GM19324 (cell line): Measurements from ENCODE around the gene FAM53B.

Source experiments
- ATAC-seq: cut with Tn5 transposase; IDR thresholded peaks from one replicate; pipeline ENCODE4 v1.9.1; 2021; ENCODE audit warnings: mild to moderate bottlenecking, moderate library complexity; ENCODE audit not compliant: unreplicated experiment, low FRiP score

FAM53B gene

DNA sequence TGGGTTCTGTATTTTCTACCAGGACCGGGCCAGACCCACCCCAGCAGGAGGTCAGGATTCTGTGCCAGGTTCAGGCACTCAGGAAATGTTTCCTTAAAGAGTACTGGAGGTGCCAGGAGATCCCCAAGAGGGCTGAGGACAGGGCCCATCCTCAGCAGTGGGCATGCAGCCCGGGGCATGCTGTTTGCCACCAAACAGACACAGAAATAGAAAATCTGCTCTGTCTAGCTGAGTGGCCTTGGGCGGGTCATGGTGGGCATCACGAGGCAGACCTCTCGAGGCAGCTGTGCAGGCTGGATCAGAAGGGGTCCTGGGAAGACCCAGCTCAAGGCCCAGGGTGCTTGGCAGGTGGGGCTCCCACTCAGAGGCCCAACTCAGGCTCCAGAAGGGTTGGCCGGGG, 105.0 kb downstream of the FAM53B start:
- no peak for ATAC-seq

- no peak for ATAC-seq
Observed at GRCh38 chr10:124637746-124638145, 106.4 kb downstream of the FAM53B start.

- ATAC-seq, result no peak
Observed at GRCh38 chr10:124637091-124637700, 107.0 kb downstream of the FAM53B start.

- ATAC-seq, result no peak
Observed at GRCh38 chr10:124636271-124636995, 107.7 kb downstream of the FAM53B start.

GRCh38 chr10:124632566-124632965, 111.6 kb downstream of the FAM53B start:
- no peak for ATAC-seq

DNA sequence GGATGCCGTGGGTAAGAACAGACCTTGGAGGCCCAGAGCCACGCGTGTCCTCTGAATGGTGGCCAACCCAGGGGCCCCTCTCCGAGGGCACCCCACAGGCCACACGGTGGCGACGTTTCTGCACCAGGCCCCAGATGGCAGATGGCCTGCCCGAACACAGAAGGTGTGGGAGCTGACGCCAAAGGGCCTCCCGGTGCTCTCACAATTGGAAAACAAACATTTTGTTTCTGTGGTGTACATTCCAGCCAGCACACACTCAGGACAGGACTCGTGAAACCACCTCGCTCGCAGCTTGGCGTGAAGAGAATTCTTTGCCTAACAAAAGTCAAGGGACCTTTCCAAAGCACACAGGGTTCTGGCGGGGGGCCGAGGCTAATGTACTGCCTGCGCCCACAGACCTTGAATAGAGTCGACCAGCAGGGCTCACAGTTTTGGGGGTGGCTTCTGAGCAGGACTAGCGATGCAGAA, 112.1 kb downstream of the FAM53B start:
- ATAC-seq, result no peak

GRCh38 chr10:124630551-124630950, 113.6 kb downstream of the FAM53B start:
- no peak for ATAC-seq

DNA sequence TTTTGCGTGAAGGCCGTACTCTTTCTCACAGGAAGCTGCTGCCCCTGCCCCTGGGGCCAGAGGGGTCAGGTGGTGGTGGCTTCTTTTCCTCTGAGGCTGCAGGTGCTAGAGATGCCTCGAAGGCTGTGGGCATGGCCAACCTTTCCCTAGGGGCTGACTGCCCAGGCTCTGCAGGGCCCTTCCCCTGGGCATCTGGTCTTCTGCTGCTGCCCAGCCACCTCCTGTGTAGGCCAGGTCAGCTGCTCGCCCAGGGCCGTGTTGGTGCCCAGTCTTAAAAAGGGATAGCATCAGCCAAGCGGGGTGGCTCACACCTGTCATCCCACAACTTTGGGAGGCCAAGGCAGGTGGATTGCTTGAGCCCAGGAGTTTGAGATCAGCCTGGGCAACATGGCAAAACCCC, 114.3 kb downstream of the FAM53B start:
- no peak for ATAC-seq

GRCh38 chr10:124629415-124629814, 114.8 kb downstream of the FAM53B start:
- no peak for ATAC-seq

- no peak for ATAC-seq
Observed at GRCh38 chr10:124628676-124629021, 115.5 kb downstream of the FAM53B start.

GRCh38 chr10:124627866-124628675, 116.1 kb downstream of the FAM53B start:
- no peak for ATAC-seq

GRCh38 chr10:124626759-124627380, 117.3 kb downstream of the FAM53B start:
- ATAC-seq, result peak; percentile 52

DNA sequence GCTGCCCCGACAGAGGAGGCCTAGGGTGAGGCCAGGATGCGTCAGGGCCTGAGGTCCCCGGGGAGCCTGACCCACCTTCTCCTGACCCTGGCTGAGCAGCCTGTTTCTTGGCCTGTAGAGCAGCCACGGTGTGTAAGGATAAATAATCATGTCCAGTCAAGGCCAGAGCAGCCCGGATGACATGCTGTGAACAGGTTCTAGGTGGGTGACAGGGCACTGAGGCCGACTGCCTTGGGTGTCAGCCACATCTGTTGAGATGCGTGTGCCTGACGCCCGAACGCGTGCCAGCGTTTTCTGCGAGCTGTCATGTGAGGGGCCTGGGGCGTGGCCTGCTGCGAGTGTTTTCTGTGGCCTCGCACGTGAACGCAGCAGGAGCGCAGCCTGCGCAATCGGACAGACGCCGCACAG, 118.3 kb downstream of the FAM53B start:
- ATAC-seq, result no peak

DNA sequence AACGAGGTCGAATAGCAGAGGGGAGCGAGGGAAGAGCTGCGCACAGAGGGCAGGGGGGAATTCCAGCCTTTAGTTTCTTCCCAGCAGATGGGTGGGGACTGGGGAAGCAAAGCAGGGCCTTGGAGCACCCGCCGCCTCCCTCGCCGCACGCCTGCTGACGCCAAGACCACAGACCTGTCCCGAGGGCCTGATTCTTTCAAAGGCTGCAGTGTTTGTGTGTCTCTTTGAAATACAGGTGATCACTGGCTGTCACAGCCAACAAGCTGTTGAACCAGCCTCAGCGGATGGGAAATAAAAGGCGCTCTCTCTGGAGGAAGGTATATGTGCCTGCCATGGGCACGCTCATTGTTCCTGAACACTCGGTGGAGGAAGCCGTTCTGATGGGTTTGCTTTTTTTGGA, 119.3 kb downstream of the FAM53B start:
- no peak for ATAC-seq

- ATAC-seq, result no peak
Observed at GRCh38 chr10:124624466-124624865, 119.7 kb downstream of the FAM53B start.

- ATAC-seq, result no peak
Observed at GRCh38 chr10:124624006-124624405, 120.2 kb downstream of the FAM53B start.

DNA sequence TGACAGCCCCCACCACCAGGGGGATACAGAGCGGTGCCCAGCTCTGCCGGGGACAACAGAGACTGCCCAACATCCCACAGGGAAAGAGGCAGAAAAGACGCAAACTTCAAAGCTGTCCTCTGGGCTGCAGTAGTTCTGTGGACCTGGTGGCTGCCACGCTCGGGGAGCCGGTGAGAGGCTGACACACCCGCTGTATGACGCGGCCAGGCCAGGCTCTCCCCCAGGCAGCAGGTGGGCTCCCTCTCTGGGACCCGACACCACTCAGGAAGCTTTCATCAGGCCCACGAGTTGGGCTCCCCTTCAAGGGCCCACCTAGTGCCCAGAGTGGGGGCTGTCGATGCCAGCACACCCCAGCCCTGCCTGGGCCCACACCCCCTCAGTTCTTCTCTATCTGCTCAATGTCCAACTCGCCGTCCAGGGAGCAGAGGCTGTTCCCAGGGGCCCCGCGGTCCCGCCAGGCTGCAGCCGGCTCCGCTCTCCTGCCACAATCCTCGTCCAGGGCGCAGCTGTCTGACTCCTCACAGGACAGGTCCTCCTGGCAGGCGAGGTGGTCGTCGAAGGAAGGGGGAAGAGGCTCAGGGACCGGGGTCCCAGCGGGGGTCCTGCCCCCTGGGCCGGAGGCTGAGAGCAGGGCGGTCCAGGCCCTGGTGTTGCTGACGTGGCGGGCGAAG, 121.2 kb downstream of the FAM53B start:
- no peak for ATAC-seq

DNA sequence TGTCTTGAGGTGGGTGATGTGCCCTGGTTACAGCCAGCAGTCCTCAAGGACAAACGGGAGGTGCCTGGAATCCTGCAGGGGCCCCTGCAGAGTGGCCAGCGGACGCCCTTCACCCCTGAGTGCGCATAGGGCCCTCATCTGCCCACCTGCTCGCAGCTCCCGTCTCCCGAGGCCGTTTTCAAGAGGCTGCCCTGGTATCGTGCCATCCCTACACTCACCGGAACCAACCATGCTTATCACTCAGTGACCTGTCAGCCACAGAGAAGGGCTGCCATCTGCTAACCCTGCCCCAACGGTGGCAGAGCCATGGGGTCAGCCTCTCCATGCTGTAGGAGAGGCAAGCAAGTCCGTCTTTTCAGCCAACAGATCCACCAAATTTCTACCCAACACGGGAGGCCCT, 122.0 kb downstream of the FAM53B start:
- no peak for ATAC-seq

- ATAC-seq, result no peak
Observed at GRCh38 chr10:124621637-124622036, 122.5 kb downstream of the FAM53B start.

DNA sequence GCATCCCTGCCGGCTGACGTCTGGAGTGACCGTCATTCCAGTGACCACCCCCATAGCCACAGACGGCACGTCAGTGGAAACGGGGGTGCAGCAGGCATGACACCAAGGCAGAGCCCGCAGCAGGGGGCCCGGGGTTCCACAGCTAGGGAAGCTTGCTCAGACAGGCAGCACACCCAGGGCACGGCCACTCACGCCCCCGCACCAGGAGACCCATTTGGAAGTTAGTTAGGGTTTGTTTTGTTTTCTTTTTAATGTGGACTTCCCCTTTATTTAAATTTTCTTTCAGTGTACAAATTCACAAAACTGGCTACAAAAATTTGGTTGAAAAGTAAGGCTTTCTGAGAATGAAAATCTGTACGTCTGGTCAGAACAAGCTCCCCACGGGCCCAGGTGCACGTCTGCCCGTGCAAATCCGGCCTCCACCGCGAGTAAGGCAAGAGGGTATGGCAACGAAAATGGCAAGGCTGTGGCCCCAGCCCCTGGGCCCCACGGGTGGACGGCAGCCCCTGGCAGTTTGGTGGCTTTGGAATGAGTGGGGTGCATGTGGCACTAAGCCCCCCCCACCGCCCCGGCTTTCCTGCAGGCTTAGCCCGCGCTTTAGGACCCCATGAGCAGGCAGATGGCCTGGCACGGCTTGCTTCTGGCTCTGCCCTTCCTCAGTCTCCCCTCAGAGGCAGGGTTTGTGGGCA, 124.2 kb downstream of the FAM53B start:
- ATAC-seq, result peak; percentile 61
